ENCODE results near the gene ZFYVE26.

GRCh38 chr14:67721875-67722274 lies 94.5 kb downstream of the ZFYVE26 start:
- TF ChIP-seq CTCF (IDR thresholded peaks at IDR 0.05; ENCODE audit: low read depth, low read length) (no peak), POLR2A (IDR thresholded peaks at IDR 0.05; ENCODE audit: extremely low read depth, insufficient read length) (no peak), MYC (IDR thresholded peaks at IDR 0.05; ENCODE audit: low read depth, low read length) (no peak), MAX (IDR thresholded peaks at IDR 0.05; ENCODE audit: low read depth, low read length) (no peak)
